ENCODE results near the gene RNF212B.

Gene RNF212B

DNA sequence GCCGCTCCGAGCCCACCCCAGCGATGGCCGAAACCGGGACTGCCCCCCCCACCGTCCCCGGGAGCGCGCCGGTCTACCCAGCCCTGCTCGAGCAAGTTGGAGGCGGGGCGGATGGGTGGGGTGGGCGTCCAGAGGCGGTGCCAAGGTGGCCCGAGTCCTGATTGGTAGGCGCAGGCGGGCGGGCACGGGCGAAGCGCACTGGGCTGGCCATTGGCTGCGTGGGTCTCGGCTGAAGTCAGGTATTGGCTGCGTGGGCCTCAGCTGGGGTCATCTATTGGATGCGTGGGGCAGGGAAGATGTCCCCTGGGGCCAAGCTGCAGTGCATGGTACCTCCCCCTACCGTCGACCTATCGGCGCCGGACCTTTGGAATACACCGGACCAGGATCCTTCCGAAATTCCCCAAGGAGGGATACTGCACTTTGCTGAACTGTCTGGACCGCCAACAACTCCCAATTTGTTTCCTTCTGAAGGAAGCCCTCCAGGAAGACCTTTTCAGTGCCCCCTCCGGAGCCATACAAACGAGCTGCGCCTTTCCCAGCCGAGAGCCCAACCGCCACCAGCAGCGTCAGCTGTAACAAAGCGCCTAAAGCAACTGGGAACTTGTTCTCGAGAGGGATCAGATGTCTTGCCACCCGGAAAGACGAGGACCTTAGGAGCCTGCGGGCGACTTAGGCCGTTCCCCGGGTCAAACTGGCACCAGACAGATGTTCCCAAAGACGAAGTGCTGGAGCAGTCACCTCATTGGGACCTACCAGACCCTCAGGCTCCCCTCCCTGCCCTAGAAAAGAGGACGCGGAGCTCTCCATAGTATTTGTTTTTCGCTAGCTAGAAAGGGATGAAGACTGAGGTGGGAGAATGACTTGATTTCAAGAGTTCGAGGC lies 48.5 kb downstream of the RNF212B start, which contains the start of gene HOMEZ:
TSS of gene HOMEZ (minus strand) at position 113 of the 882 bp plus-strand sequence. CDS start 180 bp downstream, outside the sequence.
- no peak for TF ChIP-seq CTCF (IDR thresholded peaks at IDR 0.05; ENCODE audit: control insufficient read depth, insufficient read depth, low read depth, low read length, missing control alignments)
- DNase-seq (ENCODE audit: low read depth): peak; percentile 93
- peak within 1 kb of the TSS; percentile 87 for H3K4me3 ChIP-seq (ENCODE audit: control insufficient read depth, low read depth, low read length)

DNA sequence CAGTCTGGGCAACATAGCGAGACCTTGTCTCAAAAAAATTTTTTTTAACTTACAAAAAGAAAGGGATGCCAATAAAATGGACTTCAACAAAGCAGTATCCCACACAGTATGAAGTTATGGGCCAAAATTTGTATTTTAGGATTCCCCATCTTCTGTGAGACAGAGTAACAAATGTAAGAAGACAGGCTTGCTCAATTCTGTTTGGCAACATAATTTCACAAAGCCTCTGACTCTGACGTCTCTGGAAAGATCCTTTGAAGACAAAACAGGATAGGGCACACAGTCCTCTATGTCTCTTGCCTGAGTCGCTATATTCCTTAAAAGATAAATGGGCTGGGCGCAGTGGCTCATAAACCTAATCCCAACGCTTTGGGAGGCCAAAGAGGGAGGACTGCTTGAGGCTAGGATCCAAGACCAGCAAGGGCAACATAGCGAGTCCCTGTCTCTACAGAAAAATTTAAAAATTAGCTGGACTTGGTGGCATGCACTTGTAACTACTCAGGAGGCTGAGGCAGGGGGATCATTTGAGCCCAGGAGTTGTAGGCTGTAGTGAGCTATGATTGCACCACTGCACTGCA lies 49.3 kb downstream of the RNF212B start:
- H3K4me3 ChIP-seq (ENCODE audit: control insufficient read depth, low read depth, low read length): peak overlapping the region; percentile 87
- no peak for DNase-seq (ENCODE audit: low read depth)
- no peak for TF ChIP-seq CTCF (IDR thresholded peaks at IDR 0.05; ENCODE audit: control insufficient read depth, insufficient read depth, low read depth, low read length, missing control alignments)

DNA sequence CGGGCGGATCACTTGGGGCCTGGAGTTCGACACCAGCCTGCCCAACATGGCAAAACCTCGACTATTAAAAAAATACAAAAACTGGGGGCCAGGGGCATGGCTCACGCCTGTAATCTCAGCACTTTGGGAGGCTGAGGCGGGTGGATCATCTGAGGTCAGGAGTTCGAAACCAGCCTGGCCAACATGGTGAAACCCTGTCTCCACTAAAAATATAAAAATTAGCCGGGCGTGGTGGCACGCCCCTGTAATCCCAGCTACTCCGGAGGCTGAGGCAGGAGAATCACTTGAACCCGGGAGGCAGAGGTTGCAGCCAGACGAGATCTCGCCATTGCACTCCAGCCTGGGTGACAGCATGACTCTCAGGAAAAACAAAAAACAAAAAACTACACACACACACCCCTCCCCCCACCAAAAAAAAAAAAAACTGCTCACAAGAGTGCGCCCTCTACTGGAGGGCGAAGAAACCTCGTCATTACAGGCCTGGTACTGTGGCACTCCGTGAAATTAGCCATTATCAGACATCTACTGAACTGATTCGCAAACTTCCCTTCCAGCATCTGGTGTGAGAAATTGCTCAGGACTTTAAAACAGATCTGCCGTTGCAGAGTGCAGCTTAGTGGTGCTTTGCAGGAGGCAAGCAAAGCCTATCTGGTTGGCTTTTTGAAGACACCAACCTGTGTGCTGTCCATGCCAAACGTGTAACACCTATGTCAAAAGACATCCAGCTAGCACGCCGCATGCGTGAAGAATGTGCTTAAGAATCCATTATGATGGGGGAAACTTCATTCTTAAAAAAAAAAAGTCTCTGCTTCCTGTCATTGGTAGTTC lies 57.2 kb downstream of the RNF212B start:
- no peak for DNase-seq (ENCODE audit: low read depth)
- H3K4me3 ChIP-seq (ENCODE audit: control insufficient read depth, low read depth, low read length): no peak overlapping the region
- peak; percentile 89 for TF ChIP-seq CTCF (IDR thresholded peaks at IDR 0.05; ENCODE audit: control insufficient read depth, insufficient read depth, low read depth, low read length, missing control alignments)

DNA sequence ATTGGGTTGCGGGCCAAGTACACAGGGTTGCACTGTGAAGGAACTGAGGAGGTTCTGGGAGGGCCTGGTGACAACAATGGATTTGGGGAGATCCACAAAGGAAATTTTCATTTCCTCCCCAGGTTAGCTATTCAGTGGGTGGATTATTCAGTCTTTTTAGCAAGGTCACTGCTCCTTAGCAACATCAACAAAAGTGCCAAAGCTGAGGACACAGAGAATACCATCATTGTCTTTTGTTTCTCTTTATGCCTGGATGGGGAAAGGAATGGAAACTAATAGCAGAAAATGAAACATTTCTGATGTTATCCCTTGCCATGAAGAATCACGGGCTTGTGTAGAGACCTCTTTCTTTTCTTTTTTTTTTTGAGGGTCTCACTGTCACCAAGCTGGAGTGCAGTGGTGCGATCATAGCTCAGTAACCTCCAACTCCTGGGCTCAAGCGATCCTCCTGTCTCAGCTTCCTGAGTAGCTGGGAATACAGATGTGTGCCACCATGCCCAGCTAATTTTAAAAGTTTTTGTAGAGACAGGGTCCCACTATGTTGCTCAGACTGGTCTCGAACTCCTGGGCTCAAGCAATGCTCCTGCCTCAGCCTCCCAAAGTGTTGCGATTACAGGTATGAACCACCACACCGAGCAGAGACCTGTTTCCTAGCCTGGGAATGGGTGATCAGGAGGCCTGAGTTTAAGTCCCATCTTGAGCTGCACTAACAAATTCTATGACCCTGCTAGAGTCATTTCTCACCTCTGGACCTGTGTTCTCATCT lies 58.5 kb downstream of the RNF212B start:
- no peak for DNase-seq (ENCODE audit: low read depth)
- H3K4me3 ChIP-seq (ENCODE audit: control insufficient read depth, low read depth, low read length): no peak overlapping the region
- no peak for TF ChIP-seq CTCF (IDR thresholded peaks at IDR 0.05; ENCODE audit: control insufficient read depth, insufficient read depth, low read depth, low read length, missing control alignments)

GRCh38 chr14:23297096-23297495 lies 59.4 kb downstream of the RNF212B start:
- no peak overlapping the region for H3K4me3 ChIP-seq (ENCODE audit: control insufficient read depth, low read depth, low read length)
- no peak for DNase-seq (ENCODE audit: low read depth)
- no peak for TF ChIP-seq CTCF (IDR thresholded peaks at IDR 0.05; ENCODE audit: control insufficient read depth, insufficient read depth, low read depth, low read length, missing control alignments)
